Kidney glomerular epithelial cell (primary cell): Measurements from ENCODE around the gene GSTT2B.
"Not testable (repeated sequence)": the region's sequence is repeated elsewhere in the genome, so short reads cannot be mapped to it uniquely, and the experiment has no call there.

Experiments
- DNase-seq: peaks from one replicate; lab custom pipeline; 2025; lab: John Stamatoyannopoulos, UW

The GSTT2B gene

DNA sequence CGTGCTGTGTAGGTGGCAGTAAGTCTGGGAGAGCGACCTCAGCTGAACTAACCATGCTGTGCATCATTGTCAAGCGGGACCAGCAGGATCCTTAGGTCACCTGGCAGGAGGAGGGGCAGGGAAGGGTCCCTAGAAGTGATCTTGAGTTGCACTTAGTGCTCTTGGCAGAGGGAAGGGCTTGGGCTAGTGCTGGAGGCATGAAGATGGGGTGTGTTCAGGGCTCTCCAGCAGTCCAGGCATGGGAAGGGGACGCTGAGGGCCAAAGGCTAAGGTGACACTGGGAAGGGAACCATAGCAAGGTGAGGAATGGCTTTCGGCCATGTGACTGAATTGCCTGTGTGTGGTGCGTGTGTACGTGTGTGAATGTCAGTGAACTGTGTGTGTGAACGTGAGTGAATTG, 25.1 kb upstream of the GSTT2B start:
- not testable (repeated sequence) for DNase-seq

DNA sequence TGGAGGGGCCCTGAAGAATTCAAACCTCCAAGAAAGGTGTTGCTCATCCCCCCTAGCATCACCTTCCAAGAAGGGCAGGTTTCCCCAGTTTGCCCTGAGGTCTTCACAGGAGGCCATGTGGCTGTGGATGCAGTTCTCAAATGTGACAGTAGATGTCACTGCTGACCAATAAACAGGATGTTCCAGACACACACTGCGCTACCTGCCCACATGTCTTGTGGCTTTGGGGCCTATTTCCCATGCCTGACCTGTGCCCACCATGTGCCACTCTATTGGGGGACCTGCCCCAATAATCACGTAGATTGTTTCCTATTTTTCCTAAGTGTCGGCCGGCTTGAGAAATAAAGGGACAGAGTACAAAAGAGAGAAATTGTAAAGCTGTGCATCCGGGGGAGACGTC, 23.4 kb upstream of the GSTT2B start:
- DNase-seq: no peak

DNA sequence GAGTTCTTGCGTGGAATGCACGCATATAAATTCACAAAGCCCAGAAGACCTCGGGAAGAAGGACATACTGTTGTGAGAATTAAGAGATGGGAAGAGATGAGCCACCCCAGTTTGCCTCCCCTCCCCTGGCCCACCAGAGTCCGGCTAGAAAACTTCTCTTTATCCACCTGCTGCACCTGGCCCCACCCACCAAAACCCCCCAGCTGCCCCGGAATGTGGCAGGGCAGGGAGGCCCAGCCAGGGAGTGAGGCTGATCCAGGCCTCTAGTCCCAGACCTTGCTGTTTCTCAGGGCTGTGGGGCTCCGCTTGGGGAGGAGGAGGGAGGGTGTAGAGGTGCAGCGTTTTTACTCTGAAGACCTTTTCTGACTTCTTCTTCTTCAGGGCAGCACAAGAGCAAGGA, 19.6 kb upstream of the GSTT2B start:
- not testable (repeated sequence) for DNase-seq

DNA sequence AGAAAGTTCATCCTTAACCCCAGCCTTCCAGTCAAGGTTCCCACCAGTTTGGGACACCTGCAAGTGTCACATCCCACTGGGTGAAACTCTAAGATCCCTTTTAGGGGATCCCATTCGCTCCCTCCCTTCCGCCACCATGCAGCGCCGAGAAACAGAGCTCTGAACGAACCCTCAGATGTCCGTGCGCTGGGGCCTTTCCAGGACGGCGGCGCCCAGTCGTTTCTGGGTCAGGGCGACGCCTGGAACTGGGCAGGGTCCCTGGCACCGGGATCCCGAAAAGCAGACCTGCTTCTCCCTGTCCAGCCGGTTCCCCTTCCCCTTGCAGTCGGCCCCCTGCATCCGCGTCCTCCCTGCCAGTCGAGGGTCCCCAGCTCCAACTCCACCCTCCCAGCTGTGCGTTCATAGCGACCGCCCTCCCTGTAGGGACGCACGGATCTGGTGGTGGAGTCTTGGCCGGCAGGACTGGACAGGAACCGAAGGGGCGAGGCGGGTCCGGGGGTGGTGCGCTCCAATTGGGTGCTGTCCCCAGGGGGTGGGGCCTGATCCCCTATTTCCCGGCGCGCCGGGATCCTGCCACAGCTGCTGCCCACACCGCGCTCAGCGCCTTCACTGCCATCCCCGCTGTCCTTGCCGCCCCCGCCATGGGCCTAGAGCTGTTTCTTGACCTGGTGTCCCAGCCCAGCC, 18.7 kb upstream of the GSTT2B start, which contains the start of gene GSTT2:
Gene GSTT2, plus strand, starts transcription at position 578 of the 684 bp plus-strand sequence.
- DNase-seq: not testable (repeated sequence)

DNA sequence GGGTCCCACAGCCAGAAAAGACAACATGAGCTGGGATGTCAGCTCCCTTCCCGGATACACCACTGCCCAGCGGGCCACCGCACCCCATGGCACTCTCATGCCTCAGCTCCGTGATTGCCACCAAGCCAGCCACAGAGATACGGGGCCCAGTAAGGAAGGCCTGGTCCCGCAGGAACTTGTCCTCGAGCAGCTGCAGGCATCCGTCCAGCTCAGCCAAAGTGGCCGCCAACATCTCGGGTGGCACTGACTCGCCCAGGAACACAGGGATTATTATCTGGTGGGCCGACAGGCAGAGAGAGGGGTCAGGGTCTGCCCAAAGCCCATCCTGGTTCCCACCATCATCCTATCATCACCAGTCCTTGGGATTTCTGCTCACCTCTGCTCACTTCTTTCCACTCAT, 16.3 kb upstream of the GSTT2B start:
- not testable (repeated sequence) for DNase-seq

DNA sequence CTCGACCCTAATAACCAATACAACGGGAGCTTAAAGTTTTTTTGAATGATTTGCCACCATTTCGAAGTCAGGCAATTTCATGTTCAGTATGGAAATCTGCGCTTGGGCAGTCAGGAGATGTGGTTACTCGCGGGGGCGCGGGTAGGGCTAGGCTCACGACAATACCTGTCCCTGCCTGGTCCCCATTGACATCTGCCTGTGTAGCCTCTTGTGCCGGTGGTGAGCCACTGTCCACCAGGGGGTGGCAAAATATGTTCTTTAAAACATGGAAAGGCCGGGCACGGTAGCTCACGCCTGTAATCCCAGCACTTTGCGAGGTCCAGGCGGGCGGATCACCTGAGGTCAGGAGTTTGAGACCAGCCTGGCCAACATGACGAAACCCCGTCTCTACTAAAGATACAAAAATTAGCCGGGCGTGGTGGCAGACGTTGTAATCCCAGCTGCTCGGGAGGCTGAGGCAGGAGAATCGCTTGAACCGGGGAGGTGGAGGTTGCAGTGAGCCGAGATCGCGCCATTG, 13.9 kb upstream of the GSTT2B start:
- DNase-seq: not testable (repeated sequence)

DNA sequence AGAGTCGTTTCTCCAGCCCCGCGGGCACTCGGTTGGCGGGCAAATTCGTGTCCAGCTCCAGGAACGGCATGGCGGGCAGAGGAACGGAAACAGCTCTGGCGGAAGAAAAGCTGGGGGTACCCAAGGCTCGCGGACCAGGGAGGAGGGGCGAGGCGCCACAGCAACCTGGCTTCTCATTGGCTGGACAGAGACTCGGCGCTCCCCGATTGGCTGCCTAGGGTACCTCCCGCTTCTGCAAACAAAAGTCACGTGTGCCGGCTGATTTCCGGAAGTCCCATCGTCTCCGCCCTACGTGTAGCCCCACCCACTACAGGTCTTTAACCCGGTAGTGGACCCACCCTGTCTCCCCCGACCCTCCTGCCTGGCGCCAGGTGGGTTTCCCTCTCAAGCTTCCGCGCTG, 13.3 kb upstream of the GSTT2B start, which contains the start of gene DDT:
Gene DDT, minus strand, starts transcription at position 97 of the 400 bp plus-strand sequence. Its CDS starts 27 bp downstream, at position 70.
- not testable (repeated sequence) for DNase-seq

DNA sequence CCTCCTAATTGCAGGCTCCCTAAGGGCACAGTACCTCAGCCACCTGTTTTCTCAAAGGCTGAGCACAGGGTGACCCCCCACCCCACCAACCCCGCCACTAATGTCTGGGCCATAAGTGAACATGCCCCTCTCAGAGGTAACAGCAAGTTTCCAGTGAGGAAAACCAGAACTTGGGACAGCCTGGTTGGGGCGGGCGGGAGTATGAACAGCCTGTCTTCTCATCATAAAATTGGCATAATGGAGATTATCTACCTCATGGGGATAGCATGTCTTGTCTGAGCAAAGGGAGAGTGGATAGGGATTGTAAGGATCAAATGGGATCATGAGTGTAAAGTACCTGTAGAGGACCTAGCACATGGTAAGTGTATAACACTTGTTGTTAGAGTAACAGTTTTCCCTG, 10.9 kb upstream of the GSTT2B start:
- DNase-seq: not testable (repeated sequence)

DNA sequence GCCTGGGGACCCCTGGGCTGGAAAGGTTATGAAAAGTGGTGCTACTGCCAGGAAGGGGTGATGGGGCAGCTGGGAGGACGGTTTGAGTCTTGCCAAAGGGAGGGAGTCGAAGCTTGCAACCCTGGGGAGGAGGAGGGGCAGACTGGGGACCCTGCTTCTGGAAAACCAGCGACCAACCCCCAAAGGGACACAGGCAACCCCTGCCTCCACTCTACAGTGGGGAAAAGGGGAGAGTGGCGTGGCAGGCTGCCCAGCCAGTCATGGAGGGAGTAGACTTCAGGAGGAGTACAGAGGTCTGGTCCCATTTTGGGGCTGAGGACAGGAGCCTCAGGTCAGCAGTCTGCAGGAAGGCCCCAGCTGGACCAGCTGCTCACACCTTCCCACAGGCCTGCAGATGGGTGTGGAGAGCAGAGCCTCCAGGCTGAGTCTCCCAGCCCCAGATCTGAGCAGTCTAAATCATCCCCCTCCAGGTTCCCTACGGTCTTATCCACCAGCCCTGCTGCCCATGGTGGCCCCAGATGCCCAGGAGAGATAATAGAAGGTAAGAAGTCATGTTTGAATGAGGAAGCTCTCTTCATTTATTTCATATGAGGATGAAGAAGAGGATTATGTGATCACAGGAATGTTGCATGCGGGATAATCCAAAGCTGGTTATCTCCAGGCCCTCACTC, 10.0 kb upstream of the GSTT2B start:
- DNase-seq: no peak

DNA sequence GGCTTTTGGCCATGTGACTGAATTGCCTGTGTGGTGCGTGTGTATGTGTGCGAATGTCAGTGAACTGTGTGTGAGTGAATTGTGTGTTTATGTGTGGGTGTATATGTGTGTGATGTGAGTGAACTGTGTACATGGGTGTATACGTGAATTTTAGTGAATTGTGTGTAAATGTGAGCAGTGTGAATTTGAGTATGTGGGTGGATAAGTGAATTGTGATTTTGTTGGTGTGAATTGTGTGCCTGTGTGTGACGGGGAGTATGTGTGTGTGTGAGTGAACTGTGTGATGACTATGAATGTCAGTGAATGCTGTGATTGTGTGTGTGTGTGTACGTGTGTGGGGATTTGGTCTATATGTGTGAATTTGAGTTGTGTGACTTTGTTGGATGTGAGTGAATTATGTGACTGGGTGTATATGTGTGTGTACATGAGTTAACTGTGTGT, 9.2 kb upstream of the GSTT2B start:
- no peak for DNase-seq

DNA sequence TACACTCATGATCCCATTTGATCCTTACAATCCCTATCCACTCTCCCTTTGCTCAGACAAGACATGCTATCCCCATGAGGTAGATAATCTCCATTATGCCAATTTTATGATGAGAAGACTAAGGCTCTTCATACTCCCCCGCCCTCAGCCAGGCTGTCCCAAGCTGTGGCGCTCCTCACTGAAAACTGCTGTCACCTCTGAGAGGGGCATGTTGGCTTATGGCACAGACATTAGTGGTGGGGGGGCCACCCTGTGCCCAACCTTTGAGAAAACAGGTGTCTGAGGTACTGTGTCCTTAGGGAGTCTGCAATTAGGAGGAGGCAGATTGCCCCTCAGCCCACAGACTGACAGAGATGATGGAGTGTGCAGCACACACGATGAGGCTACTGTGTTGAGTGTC, 8.1 kb upstream of the GSTT2B start:
- DNase-seq: no peak

DNA sequence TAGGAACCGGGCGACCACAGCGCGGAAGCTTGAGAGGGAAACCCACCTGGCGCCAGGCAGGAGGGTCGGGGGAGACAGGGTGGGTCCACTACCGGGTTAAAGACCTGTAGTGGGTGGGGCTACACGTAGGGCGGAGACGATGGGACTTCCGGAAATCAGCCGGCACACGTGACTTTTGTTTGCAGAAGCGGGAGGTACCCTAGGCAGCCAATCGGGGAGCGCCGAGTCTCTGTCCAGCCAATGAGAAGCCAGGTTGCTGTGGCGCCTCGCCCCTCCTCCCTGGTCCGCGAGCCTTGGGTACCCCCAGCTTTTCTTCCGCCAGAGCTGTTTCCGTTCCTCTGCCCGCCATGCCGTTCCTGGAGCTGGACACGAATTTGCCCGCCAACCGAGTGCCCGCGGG, 5.6 kb upstream of the GSTT2B start, which contains the start of gene DDTL:
Gene DDTL, plus strand, starts transcription at position 321 of the 400 bp plus-strand sequence. Its CDS starts 27 bp downstream, at position 348.
- DNase-seq: not testable (repeated sequence)

DNA sequence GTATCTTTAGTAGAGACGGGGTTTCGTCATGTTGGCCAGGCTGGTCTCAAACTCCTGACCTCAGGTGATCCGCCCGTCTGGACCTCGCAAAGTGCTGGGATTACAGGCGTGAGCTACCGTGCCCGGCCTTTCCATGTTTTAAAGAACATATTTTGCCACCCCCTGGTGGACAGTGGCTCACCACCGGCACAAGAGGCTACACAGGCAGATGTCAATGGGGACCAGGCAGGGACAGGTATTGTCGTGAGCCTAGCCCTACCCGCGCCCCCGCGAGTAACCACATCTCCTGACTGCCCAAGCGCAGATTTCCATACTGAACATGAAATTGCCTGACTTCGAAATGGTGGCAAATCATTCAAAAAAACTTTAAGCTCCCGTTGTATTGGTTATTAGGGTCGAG, 5.1 kb upstream of the GSTT2B start:
- DNase-seq: not testable (repeated sequence)

DNA sequence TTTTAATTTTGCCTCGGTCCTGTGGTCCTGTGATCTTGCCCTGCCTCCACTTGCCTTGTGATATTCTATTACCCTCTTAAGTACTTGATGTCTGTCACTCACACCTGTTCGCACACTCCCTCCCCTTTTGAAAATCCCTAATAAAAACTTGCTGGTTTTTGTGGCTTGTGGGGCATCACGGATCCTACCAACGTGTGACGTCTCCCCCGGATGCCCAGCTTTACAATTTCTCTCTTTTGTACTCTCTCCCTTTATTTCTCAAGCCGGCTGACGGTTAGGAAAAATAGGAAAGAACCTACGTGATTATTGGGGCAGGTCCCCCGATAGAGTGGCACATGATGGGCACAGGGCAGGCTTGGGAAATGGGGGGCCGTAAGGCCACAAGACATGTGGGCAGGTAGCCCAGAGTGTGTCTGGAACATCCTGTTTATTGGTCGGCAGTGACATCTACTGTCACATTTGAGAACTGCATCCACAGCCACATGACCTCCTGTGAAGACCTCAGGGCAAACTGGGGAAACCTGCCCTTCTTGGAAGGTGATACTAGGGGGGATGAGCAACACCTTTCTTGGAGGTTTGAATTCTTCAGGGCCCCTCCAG, 4.6 kb downstream of the GSTT2B start:
- DNase-seq: peak; percentile 38

DNA sequence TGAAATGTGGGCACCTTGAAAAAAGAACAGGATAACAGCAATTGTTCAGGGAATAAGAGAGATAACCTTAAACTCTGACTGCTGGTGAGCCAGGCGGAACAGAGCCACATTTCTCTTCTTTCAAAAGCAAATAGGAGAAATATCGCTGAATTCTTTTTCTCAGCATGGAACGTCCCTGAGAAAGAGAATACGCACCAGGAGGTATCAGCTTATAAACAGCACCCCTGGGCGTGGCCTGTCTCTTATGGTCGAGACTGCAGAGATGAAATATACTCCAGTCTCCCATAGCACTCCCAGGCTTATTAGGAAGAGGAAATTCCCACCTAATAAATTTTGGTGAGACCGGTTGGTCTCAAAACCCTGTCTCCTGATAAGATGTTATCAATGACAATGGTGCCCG, 5.1 kb downstream of the GSTT2B start:
- DNase-seq: not testable (repeated sequence)

DNA sequence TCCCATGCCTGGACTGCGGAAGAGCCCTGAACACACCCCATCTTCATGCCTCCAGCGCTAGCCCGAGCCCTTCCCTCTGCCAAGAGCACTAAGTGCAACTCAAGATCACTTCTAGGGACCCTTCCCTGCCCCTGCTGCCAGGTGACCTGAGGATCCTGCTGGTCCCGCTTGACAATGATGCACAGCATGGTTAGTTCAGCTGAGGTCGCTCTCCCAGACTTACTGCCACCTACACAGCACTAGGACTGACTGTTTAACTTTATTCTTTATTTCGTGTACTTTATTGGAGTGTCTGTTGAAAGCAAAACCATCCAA, 6.0 kb downstream of the GSTT2B start:
- not testable (repeated sequence) for DNase-seq

DNA sequence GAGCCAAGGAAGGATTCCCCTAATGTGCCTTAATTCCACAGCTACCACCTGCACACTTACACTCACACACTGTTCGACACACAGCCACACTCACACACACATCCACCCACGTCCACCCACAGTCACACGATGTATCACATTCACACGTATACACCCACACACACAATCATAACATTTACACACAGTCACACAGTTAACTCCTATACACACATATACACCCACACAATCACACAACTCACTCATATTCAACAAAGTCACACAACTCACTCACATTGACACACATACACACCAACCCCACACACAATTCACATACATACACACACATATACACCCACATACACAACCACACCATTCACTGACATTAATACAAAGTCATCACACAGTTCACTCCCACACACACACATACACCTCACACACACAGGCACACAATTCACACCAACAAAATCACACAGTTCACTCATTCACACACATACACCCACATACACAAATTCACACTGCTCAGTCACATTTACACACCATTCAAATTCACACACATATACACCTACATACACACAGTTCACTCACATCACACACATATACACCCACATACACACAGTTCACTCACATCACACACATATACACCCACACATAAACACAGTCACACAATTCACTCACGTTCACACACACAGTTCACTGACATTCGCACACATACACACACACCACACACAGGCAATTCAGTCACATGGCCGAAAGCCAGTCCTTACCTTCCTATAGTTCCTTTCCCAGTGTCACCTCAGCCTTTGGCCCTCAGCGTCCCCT, 6.6 kb downstream of the GSTT2B start:
- not testable (repeated sequence) for DNase-seq

DNA sequence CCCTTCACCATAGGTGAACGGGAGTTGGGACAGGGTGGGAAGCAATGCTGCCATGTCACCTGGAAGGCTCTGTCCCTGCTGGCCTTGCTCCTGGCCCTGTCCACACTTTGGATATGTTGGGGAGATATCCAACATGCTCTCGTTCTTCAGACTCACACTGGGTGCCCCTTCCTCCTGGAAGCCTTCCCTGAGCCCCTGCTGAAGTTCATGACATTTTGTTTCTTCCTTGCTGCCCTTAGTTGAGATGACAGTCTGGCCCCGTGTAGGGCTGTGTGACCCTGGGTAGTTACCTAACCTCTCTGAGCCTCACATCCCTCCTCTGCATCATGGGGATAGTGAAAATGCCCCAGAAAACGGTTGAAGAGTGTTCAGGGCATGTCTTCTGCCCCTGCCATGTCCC, 7.5 kb downstream of the GSTT2B start:
- not testable (repeated sequence) for DNase-seq

DNA sequence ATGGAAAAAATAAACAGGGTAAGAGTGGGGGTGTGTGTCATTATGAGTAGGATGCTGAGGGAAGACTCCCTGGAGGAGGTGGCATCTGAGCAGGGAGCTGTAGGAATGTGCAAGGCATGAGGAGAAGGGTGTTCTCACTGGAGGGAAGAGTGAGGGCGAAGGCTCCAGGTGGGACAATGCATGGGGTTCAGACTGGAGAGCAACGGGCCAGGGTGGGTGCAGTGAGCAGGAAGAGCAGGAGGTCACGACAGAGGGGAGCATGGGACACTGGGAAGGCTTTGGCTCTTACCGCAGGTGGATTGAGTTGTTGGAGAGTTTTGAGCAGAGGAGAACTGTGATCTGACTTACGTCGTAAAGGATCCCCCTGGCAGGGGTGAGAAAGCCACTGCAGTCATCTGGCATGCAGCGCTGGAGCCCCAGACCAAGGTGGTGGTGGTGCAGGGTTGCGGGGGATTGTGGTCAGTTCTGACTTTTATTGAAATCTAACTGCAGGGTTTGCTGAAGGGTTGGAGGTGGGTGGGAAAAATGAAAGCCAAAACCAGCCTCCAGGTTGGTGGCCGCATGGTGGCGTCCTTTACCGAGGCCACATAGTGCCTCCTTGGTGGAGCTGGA, 8.1 kb downstream of the GSTT2B start:
- DNase-seq: not testable (repeated sequence)

DNA sequence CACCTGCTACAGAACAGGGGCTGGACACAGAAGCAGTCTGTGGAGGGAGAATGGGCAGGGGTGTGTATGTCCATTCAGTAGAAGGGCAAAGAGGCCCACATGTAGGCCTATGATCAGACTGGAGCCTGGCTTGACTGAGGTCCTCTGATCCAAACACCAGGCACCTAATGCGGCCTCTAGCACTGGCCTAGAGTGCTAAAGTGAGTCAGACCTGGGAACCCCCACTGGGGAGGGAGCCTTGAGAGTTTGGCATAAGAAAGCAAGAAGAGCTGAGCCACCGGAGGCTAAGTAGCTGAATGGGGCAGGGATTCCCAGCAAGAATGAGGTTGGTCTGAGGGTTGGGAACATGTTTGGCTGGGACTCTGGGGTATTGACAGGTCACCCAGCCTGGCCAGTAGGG, 9.6 kb downstream of the GSTT2B start:
- DNase-seq: not testable (repeated sequence)

DNA sequence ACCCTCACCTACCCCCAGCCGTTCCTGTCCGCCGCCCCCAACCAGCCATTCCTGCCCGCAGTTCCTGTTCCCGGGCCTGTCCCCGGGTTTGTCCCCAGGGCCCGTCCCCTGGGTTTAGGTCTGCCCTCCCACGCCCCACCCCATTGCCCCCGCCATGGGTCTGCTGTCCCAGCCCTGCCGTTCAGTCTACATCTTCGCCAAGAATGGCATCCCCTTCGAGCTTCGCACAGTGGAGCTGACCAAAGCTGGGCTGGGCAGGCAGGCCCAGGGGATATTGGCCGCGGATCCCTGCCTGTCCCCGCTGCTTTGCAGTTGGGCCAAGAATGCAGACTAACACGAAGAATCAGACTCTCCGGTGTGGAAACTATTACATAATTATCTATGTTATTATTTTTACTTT, 11.2 kb downstream of the GSTT2B start:
- not testable (repeated sequence) for DNase-seq
